Gastrocnemius medialis (tissue), 4 donors: ENCODE data around the gene VPS8. TPM values are rescaled to one million over a fixed set of nuclear protein-coding genes. Genes with fewer than 3 reads are reported as not detected.
A peak's percentile ranks its signal among the peaks of the same experiment; 100 is the strongest.

Experiments
- ATAC-seq, 2 donors: fragments of 150-250 bp; one replicate each; pipeline ENCODE4 v1.9.1; 2016
- DNase-seq, 2 donors: peaks; one replicate each; pipeline ENCODE4 v3.0.0-alpha.2; 2019
- H3K27ac ChIP-seq, 4 donors: fragments of 200-600 bp; sonication (generic); 1 replicate in 1 of 4; 2 replicates in 3 of 4; pipeline ENCODE4 v1.5.1; 2016 to 2018; ENCODE audit warnings: mild to moderate bottlenecking in 2 of 4, moderate library complexity in 1 of 4
- H3K27me3 ChIP-seq, 3 donors: fragments of 200-600 bp; sonication (generic) in 2 of 3; 1 replicate in 1 of 3; 2 replicates in 2 of 3; pipeline versions ENCODE4 v1.5.1 to v1.6.0; 2016 to 2019; ENCODE audit warnings: mild to moderate bottlenecking in 1 of 3, moderate library complexity in 1 of 3
- H3K36me3 ChIP-seq, 2 donors: fragments of 200-600 bp; sonication (generic) in 1 of 2; one replicate each; pipeline ENCODE4 v1.5.1; 2017 to 2018
- H3K4me1 ChIP-seq, 2 donors: fragments of 200-600 bp; sonication (generic) in 1 of 2; one replicate each; pipeline ENCODE4 v1.5.1; 2016 to 2017; ENCODE audit warnings: mild to moderate bottlenecking in 2 of 2
- H3K4me3 ChIP-seq, 4 donors: fragments of 200-600 bp; sonication (generic) in 3 of 4; 1 replicate in 1 of 4; 2 replicates in 3 of 4; pipeline ENCODE4 v1.5.1; 2016 to 2019; ENCODE audit warnings: mild to moderate bottlenecking in 2 of 4
- H3K9me3 ChIP-seq, 3 donors: fragments of 200-600 bp; sonication (generic) in 2 of 3; 1 replicate in 1 of 3; 2 replicates in 2 of 3; pipeline ENCODE4 v1.5.1; 2016 to 2019
- POLR2A ChIP-seq, 2 donors: fragments of 450-650 bp; IDR thresholded peaks; one replicate each; pipeline ENCODE4 v1.6.1; 2017; ENCODE audit warnings: antibody characterized with exemption in 2 of 2, mild to moderate bottlenecking in 2 of 2, moderate library complexity in 2 of 2
- in situ Hi-C, 4 donors: fragments of 200-750 bp; cut with MboI; loops; one replicate each; pipeline versions ENCODE4 v1.15.0 to v1.8.0; 2017; ENCODE audit warnings: low sequenced_read_pairs in 4 of 4
- intact Hi-C: fragments of 100-400 bp; cut with DNase I; formaldehyde crosslinking; loops from one replicate; pipeline ENCODE4 v1.15.1; 2023; ENCODE audit warnings: low total_unique reads
- total RNA-seq, 4 donors: library from RNA; depleted of rRNA; stranded (reverse); fragments of >200 nt; gene quantifications; one replicate each; pipeline versions ENCODE4 v1.1.0 to v1.2.3, GENCODE V29; 2016
- TF ChIP-seq, protein P1 (sequence below), 5 experiments: fragments of 450-650 bp in 3 of 5; fragments of 200-600 bp in 2 of 5; sonication (generic) in 2 of 5; IDR thresholded peaks in 4 of 5; conservative IDR thresholded peaks in 1 of 5; 1 replicate in 4 of 5; 2 replicates in 1 of 5; pipeline ENCODE4 v1.5.1; 2016 to 2019; ENCODE audit warnings: antibody characterized with exemption in 5 of 5, mild to moderate bottlenecking in 3 of 5, moderate library complexity in 3 of 5

VPS8 gene
- total RNA-seq, 4 donors from 2014 or later: 37.2 to 64.1 (median 51.2) TPM

DNA sequence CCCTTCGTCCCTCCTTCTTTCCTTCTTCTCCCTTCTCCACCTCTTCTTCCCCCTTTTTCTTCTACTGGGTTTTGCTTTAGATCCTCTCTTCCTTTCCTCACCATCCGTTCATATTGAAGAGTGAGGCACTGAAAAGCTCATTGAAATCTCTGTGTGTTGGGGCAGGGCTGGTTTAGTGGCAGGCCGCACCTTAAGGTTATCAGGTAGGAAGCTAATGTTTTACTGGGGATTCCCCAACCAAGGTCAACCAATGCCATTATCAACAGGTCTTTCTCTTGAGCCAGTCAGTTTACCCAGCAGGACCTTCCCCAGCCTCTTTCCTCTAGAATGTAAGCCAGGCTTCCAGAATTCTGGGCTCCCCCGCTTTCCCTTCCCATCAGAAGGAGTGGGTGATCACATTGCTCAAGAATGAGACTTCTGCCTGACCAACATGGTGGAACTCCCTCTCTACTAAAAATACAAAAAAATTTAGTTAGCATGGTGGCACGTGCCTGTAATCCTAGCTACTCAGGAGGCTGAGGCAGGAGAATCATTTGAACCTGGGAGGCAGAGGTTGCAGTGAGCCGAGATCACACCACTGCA, 11.5 kb upstream of the VPS8 start:
- TF ChIP-seq, protein P1, sequence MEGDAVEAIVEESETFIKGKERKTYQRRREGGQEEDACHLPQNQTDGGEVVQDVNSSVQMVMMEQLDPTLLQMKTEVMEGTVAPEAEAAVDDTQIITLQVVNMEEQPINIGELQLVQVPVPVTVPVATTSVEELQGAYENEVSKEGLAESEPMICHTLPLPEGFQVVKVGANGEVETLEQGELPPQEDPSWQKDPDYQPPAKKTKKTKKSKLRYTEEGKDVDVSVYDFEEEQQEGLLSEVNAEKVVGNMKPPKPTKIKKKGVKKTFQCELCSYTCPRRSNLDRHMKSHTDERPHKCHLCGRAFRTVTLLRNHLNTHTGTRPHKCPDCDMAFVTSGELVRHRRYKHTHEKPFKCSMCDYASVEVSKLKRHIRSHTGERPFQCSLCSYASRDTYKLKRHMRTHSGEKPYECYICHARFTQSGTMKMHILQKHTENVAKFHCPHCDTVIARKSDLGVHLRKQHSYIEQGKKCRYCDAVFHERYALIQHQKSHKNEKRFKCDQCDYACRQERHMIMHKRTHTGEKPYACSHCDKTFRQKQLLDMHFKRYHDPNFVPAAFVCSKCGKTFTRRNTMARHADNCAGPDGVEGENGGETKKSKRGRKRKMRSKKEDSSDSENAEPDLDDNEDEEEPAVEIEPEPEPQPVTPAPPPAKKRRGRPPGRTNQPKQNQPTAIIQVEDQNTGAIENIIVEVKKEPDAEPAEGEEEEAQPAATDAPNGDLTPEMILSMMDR (IDR thresholded peaks at IDR 0.05 in 4 of 5, conservative IDR thresholded peaks at IDR 0.05 in 1 of 5): no peak
- TF ChIP-seq POLR2A (IDR thresholded peaks at IDR 0.05): no peak
- intact Hi-C loops: no loop called here
- DNase-seq: no peak
- H3K4me1 ChIP-seq: peaks cover under 1 to 1% of the 10 kb centered on the region in 2 donors
- no peaks in the 10 kb centered on the region for H3K9me3 ChIP-seq
- no peak for ATAC-seq
- no peak overlapping the region for H3K27ac ChIP-seq
- in situ Hi-C loops: loop anchor here in 1 of 4 donors (25.0 kb wide), 1 partner anchor 438 kb away; the partner anchor contains the start of genes CLCN2 and POLR2H
- no peak overlapping the region for H3K4me3 ChIP-seq
- no peaks in the 10 kb centered on the region for H3K27me3 ChIP-seq
- no peaks in the 10 kb centered on the region for H3K36me3 ChIP-seq

GRCh38 chr3:184801241-184801785, 10.7 kb upstream of the VPS8 start:
- Histone ChIP-seq H3K27ac (no peak overlapping the region), H3K4me3 (no peak overlapping the region), H3K9me3 (no peaks in the 10 kb centered on the region), H3K36me3 (no peaks in the 10 kb centered on the region), H3K27me3 (no peaks in the 10 kb centered on the region), H3K4me1 (peaks cover 9 to 10% of the 10 kb centered on the region in 2 donors)
- DNase-seq: no peak
- no peak for TF ChIP-seq POLR2A (IDR thresholded peaks at IDR 0.05)
- TF ChIP-seq, protein P1 (IDR thresholded peaks at IDR 0.05 in 4 of 5, conservative IDR thresholded peaks at IDR 0.05 in 1 of 5): no peak
- in situ Hi-C loops (loop anchor here in 1 of 4 donors (25.0 kb wide), 1 partner anchor 439 kb away; the partner anchor contains the start of genes CLCN2 and POLR2H), intact Hi-C loops (no loop called here)
- no peak for ATAC-seq

DNA sequence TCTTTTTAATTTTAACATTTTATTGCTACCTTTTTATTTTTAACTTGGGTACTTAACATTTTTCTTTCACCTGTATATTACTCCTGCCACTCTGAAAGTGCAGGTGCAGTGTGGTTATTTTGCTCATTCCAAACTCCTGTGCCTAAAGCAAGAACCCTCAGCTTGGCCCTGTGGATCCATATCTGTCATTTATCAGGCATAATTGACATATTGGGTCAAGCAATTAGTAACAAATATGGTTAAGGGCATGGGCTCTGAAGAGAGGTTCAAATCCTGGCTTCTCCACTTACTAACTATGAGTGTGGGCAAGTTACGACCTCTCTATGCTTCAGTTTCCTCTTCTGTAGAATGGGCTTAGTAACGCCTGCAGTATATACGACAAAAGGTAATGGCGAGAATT, 9.8 kb upstream of the VPS8 start:
- Histone ChIP-seq H3K9me3 (no peaks in the 10 kb centered on the region), H3K36me3 (no peaks in the 10 kb centered on the region), H3K4me3 (no peak overlapping the region), H3K27ac (no peak overlapping the region), H3K27me3 (no peaks in the 10 kb centered on the region), H3K4me1 (peaks cover 15 to 16% of the 10 kb centered on the region in 2 donors)
- intact Hi-C loops: no loop called here
- in situ Hi-C loops: loop anchor here in 1 of 4 donors (25.0 kb wide), 1 partner anchor 440 kb away; the partner anchor contains the start of genes CLCN2 and POLR2H
- DNase-seq: no peak
- TF ChIP-seq, protein P1 (IDR thresholded peaks at IDR 0.05 in 4 of 5, conservative IDR thresholded peaks at IDR 0.05 in 1 of 5): no peak
- no peak for TF ChIP-seq POLR2A (IDR thresholded peaks at IDR 0.05)
- ATAC-seq: no peak

GRCh38 chr3:184804801-184805200, 7.2 kb upstream of the VPS8 start:
- TF ChIP-seq POLR2A (IDR thresholded peaks at IDR 0.05): no peak
- TF ChIP-seq, protein P1 (IDR thresholded peaks at IDR 0.05 in 4 of 5, conservative IDR thresholded peaks at IDR 0.05 in 1 of 5): no peak
- intact Hi-C loops (loop anchor here (5.0 kb wide), 1 partner anchor 92 kb away; the partner anchor contains the start of gene MAGEF1), in situ Hi-C loops (loop anchor here in 1 of 4 donors (25.0 kb wide), 1 partner anchor 442 kb away; the partner anchor contains the start of genes CLCN2 and POLR2H)
- no peaks in the 10 kb centered on the region for H3K27me3 ChIP-seq
- no peak for ATAC-seq
- H3K9me3 ChIP-seq: no peaks in the 10 kb centered on the region
- H3K4me1 ChIP-seq: peaks cover 22 to 23% of the 10 kb centered on the region in 2 donors
- H3K27ac ChIP-seq: peak overlapping the region in 3 of 4 donors; percentile 85 to 89 (median 85)
- no peaks in the 10 kb centered on the region for H3K36me3 ChIP-seq
- H3K4me3 ChIP-seq: no peak overlapping the region
- no peak for DNase-seq
